GM12878 (cell line): ENCODE data around the gene OSCP1. TPM values are rescaled to one million over a fixed set of nuclear protein-coding genes. Genes with fewer than 3 reads are reported as not detected.

ENCODE experiments used
- ATF7 ChIP-seq: fragments of 450-650 bp; IDR thresholded peaks from 2 replicates; pipeline ENCODE4 v1.6.1; 2016; ENCODE audit warnings: low read depth, mild to moderate bottlenecking
- CEBPB ChIP-seq, 2 experiments: fragments of 150-350 bp in 1 of 2; IDR thresholded peaks; 2 replicates each; pipeline ENCODE4 v1.6.1; 2012 to 2014; ENCODE audit warnings: low read depth in 2 of 2, low read length in 2 of 2, borderline replicate concordance in 1 of 2, inconsistent platforms in 1 of 2
- CHD2 ChIP-seq: IDR thresholded peaks from 2 replicates; pipeline ENCODE4 v1.6.1; 2011; ENCODE audit warnings: low read depth, low read length, improper control_type of control experiment, borderline replicate concordance
- GATAD2B ChIP-seq: fragments of 450-650 bp; conservative IDR thresholded peaks from 2 replicates; pipeline ENCODE4 v1.6.1; 2017; ENCODE audit warnings: low read depth, mild to moderate bottlenecking, moderate library complexity
- JUND ChIP-seq: IDR thresholded peaks from 2 replicates; pipeline ENCODE4 v1.6.1; 2012; ENCODE audit warnings: low read depth, mild to moderate bottlenecking, low read length, improper control_type of control experiment, moderate library complexity
- LARP7 ChIP-seq: fragments of 450-650 bp; IDR thresholded peaks from 2 replicates; pipeline ENCODE4 v1.6.1; 2017; ENCODE audit warnings: mild to moderate bottlenecking
- POLR2A ChIP-seq: IDR thresholded peaks from 2 replicates; pipeline ENCODE4 v1.6.1; 2011; ENCODE audit warnings: low read depth, mild to moderate bottlenecking, low read length
- RUNX3 ChIP-seq: IDR thresholded peaks from 2 replicates; pipeline ENCODE4 v1.6.1; 2012; ENCODE audit warnings: low read length, inconsistent platforms
- SIN3A ChIP-seq: IDR thresholded peaks from 2 replicates; pipeline ENCODE4 v1.6.1; 2012; ENCODE audit warnings: low read depth, low read length, improper control_type of control experiment
- SMARCA5 ChIP-seq: fragments of 450-650 bp; IDR thresholded peaks from 2 replicates; pipeline ENCODE4 v1.6.1; 2017; ENCODE audit warnings: mild to moderate bottlenecking
- SUZ12 ChIP-seq: fragments of 200-600 bp; sonication (generic); IDR thresholded peaks from one replicate; pipeline ENCODE4 v1.6.1; 2018; ENCODE audit warnings: antibody characterized with exemption, mild to moderate bottlenecking; ENCODE audit not compliant: unreplicated experiment
- ZNF217 ChIP-seq: fragments of 450-650 bp; IDR thresholded peaks from 2 replicates; pipeline ENCODE4 v1.6.1; 2017; ENCODE audit warnings: antibody characterized with exemption, mild to moderate bottlenecking
- ZNF24 ChIP-seq: fragments of 450-650 bp; IDR thresholded peaks from 2 replicates; pipeline ENCODE4 v1.6.1; 2017; ENCODE audit warnings: antibody characterized with exemption, mild to moderate bottlenecking
- polyA plus RNA-seq, 11 experiments: library from polyadenylated mRNA; depleted of rRNA in 4 of 11; unstranded in 6 of 11; stranded (reverse) in 5 of 11; fragments of >200 nt; fragmentation: Nextera tagmentation in 4 of 11; fragmentation: Illumina TruSeq in 1 of 11; extraction: Ambion mirVana in 4 of 11; extraction: Trizol in 1 of 11; gene quantifications; 1 replicate in 1 of 11; 2 replicates in 10 of 11; pipeline versions ENCODE4 v1.2.1 to v1.2.3, GENCODE V29; 2011 to 2016; ENCODE audit warnings: inconsistent platforms in 2 of 11, missing spikeins in 2 of 11, low read depth in 1 of 11
- total RNA-seq, 4 experiments: library from RNA; depleted of rRNA in 3 of 4; stranded (reverse); fragments of >200 nt in 3 of 4; fragmentation: Illumina TruSeq in 1 of 4; extraction: Trizol in 1 of 4; gene quantifications; 2 replicates each; pipeline versions ENCODE4 v1.2.1 to v1.2.3, GENCODE V29; 2013 to 2021
- TF ChIP-seq, protein P1 (sequence below): fragments of 450-650 bp; IDR thresholded peaks from 2 replicates; pipeline ENCODE4 v1.6.1; 2016; ENCODE audit warnings: mild to moderate bottlenecking, moderate library complexity, borderline replicate concordance
- TF ChIP-seq, protein P2 (sequence below): IDR thresholded peaks from 2 replicates; pipeline ENCODE4 v1.6.1; 2012; ENCODE audit warnings: mild to moderate bottlenecking, low read depth, low read length
- TF ChIP-seq, protein P3 (sequence below): fragments of 450-650 bp; IDR thresholded peaks from 2 replicates; pipeline ENCODE4 v1.6.1; 2016; ENCODE audit warnings: mild to moderate bottlenecking

The OSCP1 gene
- total and polyA plus RNA-seq, 10 of the 15 experiments (the other 5 are each of a cell fraction or from before 2014, with no cell fraction given): 1.8 to 5.9 (median 3.0) TPM

DNA sequence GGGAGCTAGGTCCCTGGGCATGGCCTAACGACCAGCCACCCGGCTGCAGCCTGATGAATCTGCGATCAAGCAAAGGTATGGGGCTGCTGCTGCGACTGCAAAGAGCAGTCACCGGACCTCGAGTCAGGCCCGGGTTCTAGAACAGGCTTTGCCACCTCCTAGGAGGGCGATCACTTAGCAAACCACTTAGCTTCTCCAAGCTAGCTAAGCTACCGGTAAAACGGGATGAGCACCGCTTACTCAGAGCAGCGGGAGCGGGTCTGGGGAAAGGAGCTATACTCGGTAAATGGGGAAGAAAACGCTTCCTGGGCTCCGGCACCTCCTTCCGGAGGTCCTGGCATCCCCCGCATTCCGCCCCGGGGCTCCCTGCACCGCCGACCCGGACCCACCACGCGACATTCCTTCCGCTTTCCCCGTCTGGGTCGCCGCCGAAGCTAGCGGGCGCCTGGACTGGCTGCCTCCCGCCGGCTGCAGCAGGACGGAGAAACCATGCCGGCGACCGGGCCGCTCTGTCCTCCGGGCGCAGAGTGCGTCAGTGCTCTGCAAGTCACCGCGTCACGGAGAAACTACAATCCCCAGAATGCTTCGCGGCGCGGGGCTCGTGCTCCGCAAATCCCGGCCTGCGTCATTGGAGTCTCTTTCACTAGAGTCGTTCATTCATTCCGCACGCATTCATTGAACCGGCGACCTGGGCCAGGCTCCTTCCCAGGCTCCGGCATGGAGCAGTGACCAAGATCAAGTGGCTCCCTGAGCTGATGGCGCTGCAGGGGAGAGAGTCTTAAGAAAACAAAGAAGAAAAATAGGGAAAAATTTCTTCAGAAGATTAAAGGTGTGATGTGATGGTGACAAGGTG, 52.6 kb downstream of the OSCP1 start, which contains the start of gene LSM10 (continued):
- TF ChIP-seq, protein P1, sequence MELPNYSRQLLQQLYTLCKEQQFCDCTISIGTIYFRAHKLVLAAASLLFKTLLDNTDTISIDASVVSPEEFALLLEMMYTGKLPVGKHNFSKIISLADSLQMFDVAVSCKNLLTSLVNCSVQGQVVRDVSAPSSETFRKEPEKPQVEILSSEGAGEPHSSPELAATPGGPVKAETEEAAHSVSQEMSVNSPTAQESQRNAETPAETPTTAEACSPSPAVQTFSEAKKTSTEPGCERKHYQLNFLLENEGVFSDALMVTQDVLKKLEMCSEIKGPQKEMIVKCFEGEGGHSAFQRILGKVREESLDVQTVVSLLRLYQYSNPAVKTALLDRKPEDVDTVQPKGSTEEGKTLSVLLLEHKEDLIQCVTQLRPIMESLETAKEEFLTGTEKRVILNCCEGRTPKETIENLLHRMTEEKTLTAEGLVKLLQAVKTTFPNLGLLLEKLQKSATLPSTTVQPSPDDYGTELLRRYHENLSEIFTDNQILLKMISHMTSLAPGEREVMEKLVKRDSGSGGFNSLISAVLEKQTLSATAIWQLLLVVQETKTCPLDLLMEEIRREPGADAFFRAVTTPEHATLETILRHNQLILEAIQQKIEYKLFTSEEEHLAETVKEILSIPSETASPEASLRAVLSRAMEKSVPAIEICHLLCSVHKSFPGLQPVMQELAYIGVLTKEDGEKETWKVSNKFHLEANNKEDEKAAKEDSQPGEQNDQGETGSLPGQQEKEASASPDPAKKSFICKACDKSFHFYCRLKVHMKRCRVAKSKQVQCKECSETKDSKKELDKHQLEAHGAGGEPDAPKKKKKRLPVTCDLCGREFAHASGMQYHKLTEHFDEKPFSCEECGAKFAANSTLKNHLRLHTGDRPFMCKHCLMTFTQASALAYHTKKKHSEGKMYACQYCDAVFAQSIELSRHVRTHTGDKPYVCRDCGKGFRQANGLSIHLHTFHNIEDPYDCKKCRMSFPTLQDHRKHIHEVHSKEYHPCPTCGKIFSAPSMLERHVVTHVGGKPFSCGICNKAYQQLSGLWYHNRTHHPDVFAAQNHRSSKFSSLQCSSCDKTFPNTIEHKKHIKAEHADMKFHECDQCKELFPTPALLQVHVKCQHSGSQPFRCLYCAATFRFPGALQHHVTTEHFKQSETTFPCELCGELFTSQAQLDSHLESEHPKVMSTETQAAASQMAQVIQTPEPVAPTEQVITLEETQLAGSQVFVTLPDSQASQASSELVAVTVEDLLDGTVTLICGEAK: peak; percentile 60; the same call in 1 of the 2 replicates
- TF ChIP-seq, protein P2, sequence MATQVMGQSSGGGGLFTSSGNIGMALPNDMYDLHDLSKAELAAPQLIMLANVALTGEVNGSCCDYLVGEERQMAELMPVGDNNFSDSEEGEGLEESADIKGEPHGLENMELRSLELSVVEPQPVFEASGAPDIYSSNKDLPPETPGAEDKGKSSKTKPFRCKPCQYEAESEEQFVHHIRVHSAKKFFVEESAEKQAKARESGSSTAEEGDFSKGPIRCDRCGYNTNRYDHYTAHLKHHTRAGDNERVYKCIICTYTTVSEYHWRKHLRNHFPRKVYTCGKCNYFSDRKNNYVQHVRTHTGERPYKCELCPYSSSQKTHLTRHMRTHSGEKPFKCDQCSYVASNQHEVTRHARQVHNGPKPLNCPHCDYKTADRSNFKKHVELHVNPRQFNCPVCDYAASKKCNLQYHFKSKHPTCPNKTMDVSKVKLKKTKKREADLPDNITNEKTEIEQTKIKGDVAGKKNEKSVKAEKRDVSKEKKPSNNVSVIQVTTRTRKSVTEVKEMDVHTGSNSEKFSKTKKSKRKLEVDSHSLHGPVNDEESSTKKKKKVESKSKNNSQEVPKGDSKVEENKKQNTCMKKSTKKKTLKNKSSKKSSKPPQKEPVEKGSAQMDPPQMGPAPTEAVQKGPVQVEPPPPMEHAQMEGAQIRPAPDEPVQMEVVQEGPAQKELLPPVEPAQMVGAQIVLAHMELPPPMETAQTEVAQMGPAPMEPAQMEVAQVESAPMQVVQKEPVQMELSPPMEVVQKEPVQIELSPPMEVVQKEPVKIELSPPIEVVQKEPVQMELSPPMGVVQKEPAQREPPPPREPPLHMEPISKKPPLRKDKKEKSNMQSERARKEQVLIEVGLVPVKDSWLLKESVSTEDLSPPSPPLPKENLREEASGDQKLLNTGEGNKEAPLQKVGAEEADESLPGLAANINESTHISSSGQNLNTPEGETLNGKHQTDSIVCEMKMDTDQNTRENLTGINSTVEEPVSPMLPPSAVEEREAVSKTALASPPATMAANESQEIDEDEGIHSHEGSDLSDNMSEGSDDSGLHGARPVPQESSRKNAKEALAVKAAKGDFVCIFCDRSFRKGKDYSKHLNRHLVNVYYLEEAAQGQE: no peak
- TF ChIP-seq ZNF24 (peak; percentile 95), POLR2A (peak; percentile 92), GATAD2B (peak; percentile 83), RUNX3 (peak; percentile 24; the same call in 1 of the 2 replicates), CEBPB (IDR thresholded peaks at IDR 0.05; ENCODE audit: borderline replicate concordance in 1 of 2, low read depth in 2 of 2, low read length in 2 of 2) (no peak), SIN3A (0 out of 2 replicates have a peak, but pooled peaks have one; percentile 24), LARP7 (peak; percentile 75; the same call in 1 of the 2 replicates), ATF7 (peak; percentile 72), ZNF217 (no peak), CHD2 (0 out of 2 replicates have a peak, but pooled peaks have one; percentile 65), SUZ12 (no peak), SMARCA5 (no peak), JUND (peak; percentile 17; the same call in 1 of the 2 replicates)
- TF ChIP-seq, protein P3, sequence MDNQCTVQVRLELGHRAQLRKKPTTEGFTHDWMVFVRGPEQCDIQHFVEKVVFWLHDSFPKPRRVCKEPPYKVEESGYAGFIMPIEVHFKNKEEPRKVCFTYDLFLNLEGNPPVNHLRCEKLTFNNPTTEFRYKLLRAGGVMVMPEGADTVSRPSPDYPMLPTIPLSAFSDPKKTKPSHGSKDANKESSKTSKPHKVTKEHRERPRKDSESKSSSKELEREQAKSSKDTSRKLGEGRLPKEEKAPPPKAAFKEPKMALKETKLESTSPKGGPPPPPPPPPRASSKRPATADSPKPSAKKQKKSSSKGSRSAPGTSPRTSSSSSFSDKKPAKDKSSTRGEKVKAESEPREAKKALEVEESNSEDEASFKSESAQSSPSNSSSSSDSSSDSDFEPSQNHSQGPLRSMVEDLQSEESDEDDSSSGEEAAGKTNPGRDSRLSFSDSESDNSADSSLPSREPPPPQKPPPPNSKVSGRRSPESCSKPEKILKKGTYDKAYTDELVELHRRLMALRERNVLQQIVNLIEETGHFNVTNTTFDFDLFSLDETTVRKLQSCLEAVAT: 0 out of 2 replicates have a peak, but pooled peaks have one; percentile 18
